Measurements from ENCODE around the gene STK16. TPM values are rescaled to one million over a fixed set of nuclear protein-coding genes. Genes with fewer than 3 reads are reported as not detected.

Gene STK16
- total and polyA plus RNA-seq, 2 of the 13 experiments (the other 11 are each of a cell fraction or from before 2014, with no cell fraction given) = 28.0 to 50.9 TPM

GRCh38 chr2:219218732-219219701, 26.3 kb upstream of the STK16 start, which contains the start of gene ABCB6 (continued):
- TF ChIP-seq REST (IDR thresholded peaks at IDR 0.05; ENCODE audit: borderline replicate concordance in 1 of 2, low read depth in 1 of 2, low read length in 2 of 2) (no peak; a peak in 1 of 4 replicates), ZNF704 (CRISPR knock-in tag; IDR thresholded peaks at IDR 0.05; ENCODE audit: borderline replicate concordance) (peak; percentile 73), RNF2 (conservative IDR thresholded peaks at IDR 0.05; ENCODE audit: low read depth) (peak; percentile 88; the same call in 1 of the 2 replicates), ZBTB42 (CRISPR knock-in tag; IDR thresholded peaks at IDR 0.05) (peak; percentile 49), PHF20 (CRISPR knock-in tag; IDR thresholded peaks at IDR 0.05) (peak; percentile 71), HES4 (CRISPR knock-in tag; IDR thresholded peaks at IDR 0.05; ENCODE audit: borderline replicate concordance) (peak; percentile 95; the same call in 1 of the 2 replicates), ZNF773 (CRISPR knock-in tag; IDR thresholded peaks at IDR 0.05; ENCODE audit: borderline replicate concordance) (peak; percentile 69; the same call in 1 of the 2 replicates), ZNF543 (CRISPR knock-in tag; IDR thresholded peaks at IDR 0.05) (peak; percentile 88; the same call in 1 of the 2 replicates), MLX (CRISPR knock-in tag; IDR thresholded peaks at IDR 0.05) (peak; percentile 84; the same call in 1 of the 2 replicates), GZF1 (CRISPR knock-in tag; IDR thresholded peaks at IDR 0.05) (peak; percentile 92; the same call in 1 of the 2 replicates), MAZ (IDR thresholded peaks at IDR 0.05; ENCODE audit: borderline replicate concordance, low read depth, low read length) (peak; percentile 71; the same call in 1 of the 2 replicates), MAZ (CRISPR knock-in tag; IDR thresholded peaks at IDR 0.05; ENCODE audit: low read depth) (peak; percentile 84; the same call in 1 of the 2 replicates), ZNF333 (CRISPR knock-in tag; IDR thresholded peaks at IDR 0.05; ENCODE audit: borderline replicate concordance) (peak; percentile 95), SNAI1 (CRISPR knock-in tag; IDR thresholded peaks at IDR 0.05; ENCODE audit: borderline replicate concordance) (peak; percentile 99), ZNF3 (CRISPR knock-in tag; IDR thresholded peaks at IDR 0.05) (0 out of 2 replicates have a peak, but pooled peaks have one; percentile 15), ZNF800 (CRISPR knock-in tag; IDR thresholded peaks at IDR 0.05) (peak; percentile 80; the same call in 1 of the 2 replicates), ZNF597 (CRISPR knock-in tag; IDR thresholded peaks at IDR 0.05) (no peak), NFYB (CRISPR knock-in tag; IDR thresholded peaks at IDR 0.05) (peak; percentile 86), ZNF30 (CRISPR knock-in tag; IDR thresholded peaks at IDR 0.05) (peak; percentile 94; the same call in 1 of the 2 replicates)
